COLO668 (cell line): ENCODE results near the gene TNFAIP3.
A peak's percentile ranks its signal among the peaks of the same experiment; 100 is the strongest.

Experiments
- DNase-seq: peaks from one replicate; lab custom pipeline; 2025; ENCODE audit not compliant: unreplicated experiment; lab: John Stamatoyannopoulos, UW

TNFAIP3 gene

GRCh38 chr6:137862419-137863090, 4.5 kb upstream of the TNFAIP3 start:
- DNase-seq = no peak

- no peak for DNase-seq
These were observed 3.8 kb upstream of the TNFAIP3 start for GRCh38 chr6:137863091-137863797.

GRCh38 chr6:137864812-137865508, 2.1 kb upstream of the TNFAIP3 start:
- no peak for DNase-seq

GRCh38 chr6:137866200-137866913, 702 bp upstream of the TNFAIP3 start:
- DNase-seq = peak; percentile 36

- peak; percentile 21 for DNase-seq
These were observed 838 bp downstream of the TNFAIP3 start for GRCh38 chr6:137867685-137868509.

GRCh38 chr6:137868721-137869548, 1.9 kb downstream of the TNFAIP3 start:
- DNase-seq = no peak

GRCh38 chr6:137869549-137870307, 2.7 kb downstream of the TNFAIP3 start:
- no peak for DNase-seq

- DNase-seq = no peak
These were observed 3.2 kb downstream of the TNFAIP3 start for GRCh38 chr6:137870308-137870644.

GRCh38 chr6:137870744-137871247, 3.7 kb downstream of the TNFAIP3 start:
- no peak for DNase-seq

- no peak for DNase-seq
These were observed 4.2 kb downstream of the TNFAIP3 start for GRCh38 chr6:137871291-137871690.

- no peak for DNase-seq
These were observed 4.9 kb downstream of the TNFAIP3 start for GRCh38 chr6:137871831-137872454.

- no peak for DNase-seq
These were observed 5.6 kb downstream of the TNFAIP3 start for GRCh38 chr6:137872581-137873115.

GRCh38 chr6:137873273-137873762, 6.3 kb downstream of the TNFAIP3 start:
- no peak for DNase-seq

- no peak for DNase-seq
These were observed 7.4 kb downstream of the TNFAIP3 start for GRCh38 chr6:137874204-137875057.

GRCh38 chr6:137875058-137875520, 8.0 kb downstream of the TNFAIP3 start:
- DNase-seq = no peak

GRCh38 chr6:137875606-137876005, 8.5 kb downstream of the TNFAIP3 start:
- no peak for DNase-seq

- DNase-seq = no peak
These were observed 9.5 kb downstream of the TNFAIP3 start for GRCh38 chr6:137876547-137876946.
